ENCODE measurements around the gene IFT20. TPM values are rescaled to one million over a fixed set of nuclear protein-coding genes. Genes with fewer than 3 reads are reported as not detected.
A peak's percentile ranks its signal among the peaks of the same experiment; 100 is the strongest.

IFT20 gene
- total and polyA plus RNA-seq, 2 of the 13 experiments (the other 11 are each of a cell fraction or from before 2014, with no cell fraction given) = 28.0 to 37.8 TPM

DNA sequence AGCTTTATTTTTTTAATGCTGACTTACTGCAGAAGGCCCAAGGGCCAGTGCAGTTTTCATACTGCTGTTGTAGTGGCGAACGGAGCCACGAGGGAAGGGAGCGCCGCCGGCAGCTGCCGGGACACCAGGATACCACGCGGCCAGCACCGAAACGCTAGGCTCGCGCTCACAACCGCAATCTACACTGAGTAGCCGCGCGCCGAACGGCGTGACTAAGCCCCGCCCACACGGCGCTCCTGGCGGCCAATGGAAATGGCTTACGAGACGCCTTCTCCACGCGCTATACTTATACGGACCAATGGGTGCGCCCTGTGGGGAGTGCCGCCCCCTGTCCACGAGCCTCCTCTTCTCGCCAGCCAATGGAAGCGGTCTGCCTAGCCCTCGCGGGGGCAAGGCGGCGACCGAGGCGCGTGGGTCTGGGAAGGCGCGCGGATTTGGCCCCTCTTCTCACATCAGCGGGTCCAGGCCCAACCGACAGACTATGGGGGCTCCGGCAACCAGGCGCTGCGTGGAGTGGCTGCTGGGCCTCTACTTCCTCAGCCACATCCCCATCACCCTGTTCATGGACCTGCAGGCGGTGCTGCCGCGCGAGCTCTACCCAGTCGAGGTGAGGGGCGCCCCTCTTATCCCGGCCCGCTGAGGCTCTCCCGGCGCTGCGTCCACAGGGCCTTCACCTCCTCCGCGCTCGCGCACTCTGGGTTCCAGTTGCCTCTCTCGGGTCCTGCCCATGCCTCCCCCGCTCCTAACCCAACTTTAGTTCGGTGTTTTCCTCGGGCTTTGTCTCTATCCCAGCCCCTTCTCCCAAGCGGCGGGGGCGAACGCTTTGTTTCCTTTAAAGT, 16.3 kb downstream of the IFT20 start, which contains the start of gene TMEM97:
Gene TMEM97, plus strand, starts transcription at position 442 of the 839 bp plus-strand sequence. Its CDS starts 40 bp downstream, at position 482.
- Histone ChIP-seq H3K27ac (ENCODE audit: extremely low read length, insufficient read depth, low read length) (peak within 1 kb of the TSS; percentile 69), H3K4me2 (ENCODE audit: low read depth, low read length) (peak within 1 kb of the TSS; percentile 91), H3K4me3 (replicated peaks in 1 of 3; ENCODE audit: insufficient read depth in 1 of 3, low read depth in 2 of 3, low read length in 3 of 3) (peak within 1 kb of the TSS; percentile 65 to 80 (median 76)), H3K36me3 (replicated peaks in 1 of 2; ENCODE audit: control insufficient read depth in 1 of 2, insufficient read depth in 2 of 2, low read length in 2 of 2) (no peaks in the 10 kb centered on the region; a peak in 1 of 5 replicates), H3K4me1 (ENCODE audit: insufficient read depth, low read length) (peaks cover 62% of the 10 kb centered on the region), H2AFZ (ENCODE audit: low read length) (peak within 1 kb of the TSS; percentile 42), H3K79me2 (ENCODE audit: insufficient read depth, low read length) (peaks cover 56% of the 10 kb centered on the region), H3K27me3 (ENCODE audit: control insufficient read depth in 1 of 2, insufficient read depth in 2 of 2, low read length in 2 of 2) (no peaks in the 10 kb centered on the region; a peak in 1 of 5 replicates), H3K9ac (ENCODE audit: insufficient read depth, low read depth, low read length) (peak within 1 kb of the TSS; percentile 77), H4K20me1 (ENCODE audit: insufficient read depth, low read length) (peaks cover 5% of the 10 kb centered on the region; the same call in 1 of the 2 replicates), H3K9me3 (ENCODE audit: low read length) (no peaks in the 10 kb centered on the region)
- ATAC-seq (peak; percentile 97), DNase-seq (ENCODE audit: low spot score) (peak; percentile 95), FAIRE-seq (peak; percentile 77)
- no TSS peak for BruUV-seq (replicated peaks)
- intact Hi-C loops (cut with micrococcal nuclease; ENCODE audit: unreplicated experiment) = no loop called here
- ChIA-PET CTCF (ENCODE audit: low intra/inter-chr PET ratio, low total read pairs) (interaction anchor here (1.6 kb wide), 1 partner anchor 98 kb away, joined by 3 read pairs; no protein-coding TSS in a partner anchor), POLR2A (interaction anchor here (1.2 to 5.8 kb wide), 7 partner anchors 17 to 98 kb away, joined by 3 to 41 read pairs (median 4); partner anchors contain the start of genes IFT20, POLDIP2 and TNFAIP1)
- WGBS (ENCODE audit: low lambda C conversion rate) = 1% methylated on average over 43 of the region's 72 CpGs
- in situ Hi-C loops (cut with HindIII; ENCODE audit: extremely low pct_ligation_motif_present, low pct_unique_long_range_greater_than_20kb) = loop anchor here (25.0 kb wide), 1 partner anchor 282 kb away; the partner anchor contains the start of gene NLK
- TF ChIP-seq RCOR2 (CRISPR knock-in tag; IDR thresholded peaks at IDR 0.05) (no peak), ZNF441 (CRISPR knock-in tag; IDR thresholded peaks at IDR 0.05; ENCODE audit: borderline replicate concordance) (peak; percentile 77; the same call in 1 of the 2 replicates), RARA (CRISPR knock-in tag; IDR thresholded peaks at IDR 0.05) (no peak), NFYB (CRISPR knock-in tag; IDR thresholded peaks at IDR 0.05) (peak; percentile 99), ZNF557 (CRISPR knock-in tag; IDR thresholded peaks at IDR 0.05) (no peak; the same call in 1 of the 2 replicates), BRCA1 (CRISPR knock-in tag; IDR thresholded peaks at IDR 0.05) (no peak; the same call in 1 of the 2 replicates), HOXA5 (CRISPR knock-in tag; IDR thresholded peaks at IDR 0.05) (peak; percentile 72; the same call in 1 of the 2 replicates), LCORL (IDR thresholded peaks at IDR 0.05) (no peak), LCORL (CRISPR knock-in tag; IDR thresholded peaks at IDR 0.05) (peak; percentile 49), PAF1 (CRISPR knock-in tag; IDR thresholded peaks at IDR 0.05) (no peak), AKAP8 (CRISPR knock-in tag; IDR thresholded peaks at IDR 0.05) (no peak), ZNF260 (CRISPR knock-in tag; IDR thresholded peaks at IDR 0.05; ENCODE audit: borderline replicate concordance, low read depth) (no peak), ZNF501 (CRISPR knock-in tag; IDR thresholded peaks at IDR 0.05) (peak; percentile 52; the same call in 1 of the 2 replicates), KLF9 (CRISPR knock-in tag; IDR thresholded peaks at IDR 0.05; ENCODE audit: low read depth) (no peak)
- TF ChIP-seq, protein P1, sequence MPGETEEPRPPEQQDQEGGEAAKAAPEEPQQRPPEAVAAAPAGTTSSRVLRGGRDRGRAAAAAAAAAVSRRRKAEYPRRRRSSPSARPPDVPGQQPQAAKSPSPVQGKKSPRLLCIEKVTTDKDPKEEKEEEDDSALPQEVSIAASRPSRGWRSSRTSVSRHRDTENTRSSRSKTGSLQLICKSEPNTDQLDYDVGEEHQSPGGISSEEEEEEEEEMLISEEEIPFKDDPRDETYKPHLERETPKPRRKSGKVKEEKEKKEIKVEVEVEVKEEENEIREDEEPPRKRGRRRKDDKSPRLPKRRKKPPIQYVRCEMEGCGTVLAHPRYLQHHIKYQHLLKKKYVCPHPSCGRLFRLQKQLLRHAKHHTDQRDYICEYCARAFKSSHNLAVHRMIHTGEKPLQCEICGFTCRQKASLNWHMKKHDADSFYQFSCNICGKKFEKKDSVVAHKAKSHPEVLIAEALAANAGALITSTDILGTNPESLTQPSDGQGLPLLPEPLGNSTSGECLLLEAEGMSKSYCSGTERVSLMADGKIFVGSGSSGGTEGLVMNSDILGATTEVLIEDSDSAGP (CRISPR knock-in tag; IDR thresholded peaks at IDR 0.05; ENCODE audit: borderline replicate concordance) = peak; percentile 70; the same call in 1 of the 2 replicates
- TF ChIP-seq, protein P2, sequence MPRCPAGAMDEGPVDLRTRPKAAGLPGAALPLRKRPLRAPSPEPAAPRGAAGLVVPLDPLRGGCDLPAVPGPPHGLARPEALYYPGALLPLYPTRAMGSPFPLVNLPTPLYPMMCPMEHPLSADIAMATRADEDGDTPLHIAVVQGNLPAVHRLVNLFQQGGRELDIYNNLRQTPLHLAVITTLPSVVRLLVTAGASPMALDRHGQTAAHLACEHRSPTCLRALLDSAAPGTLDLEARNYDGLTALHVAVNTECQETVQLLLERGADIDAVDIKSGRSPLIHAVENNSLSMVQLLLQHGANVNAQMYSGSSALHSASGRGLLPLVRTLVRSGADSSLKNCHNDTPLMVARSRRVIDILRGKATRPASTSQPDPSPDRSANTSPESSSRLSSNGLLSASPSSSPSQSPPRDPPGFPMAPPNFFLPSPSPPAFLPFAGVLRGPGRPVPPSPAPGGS (CRISPR knock-in tag; IDR thresholded peaks at IDR 0.05) = peak; percentile 31; the same call in 1 of the 2 replicates
- TF ChIP-seq, protein P3, sequence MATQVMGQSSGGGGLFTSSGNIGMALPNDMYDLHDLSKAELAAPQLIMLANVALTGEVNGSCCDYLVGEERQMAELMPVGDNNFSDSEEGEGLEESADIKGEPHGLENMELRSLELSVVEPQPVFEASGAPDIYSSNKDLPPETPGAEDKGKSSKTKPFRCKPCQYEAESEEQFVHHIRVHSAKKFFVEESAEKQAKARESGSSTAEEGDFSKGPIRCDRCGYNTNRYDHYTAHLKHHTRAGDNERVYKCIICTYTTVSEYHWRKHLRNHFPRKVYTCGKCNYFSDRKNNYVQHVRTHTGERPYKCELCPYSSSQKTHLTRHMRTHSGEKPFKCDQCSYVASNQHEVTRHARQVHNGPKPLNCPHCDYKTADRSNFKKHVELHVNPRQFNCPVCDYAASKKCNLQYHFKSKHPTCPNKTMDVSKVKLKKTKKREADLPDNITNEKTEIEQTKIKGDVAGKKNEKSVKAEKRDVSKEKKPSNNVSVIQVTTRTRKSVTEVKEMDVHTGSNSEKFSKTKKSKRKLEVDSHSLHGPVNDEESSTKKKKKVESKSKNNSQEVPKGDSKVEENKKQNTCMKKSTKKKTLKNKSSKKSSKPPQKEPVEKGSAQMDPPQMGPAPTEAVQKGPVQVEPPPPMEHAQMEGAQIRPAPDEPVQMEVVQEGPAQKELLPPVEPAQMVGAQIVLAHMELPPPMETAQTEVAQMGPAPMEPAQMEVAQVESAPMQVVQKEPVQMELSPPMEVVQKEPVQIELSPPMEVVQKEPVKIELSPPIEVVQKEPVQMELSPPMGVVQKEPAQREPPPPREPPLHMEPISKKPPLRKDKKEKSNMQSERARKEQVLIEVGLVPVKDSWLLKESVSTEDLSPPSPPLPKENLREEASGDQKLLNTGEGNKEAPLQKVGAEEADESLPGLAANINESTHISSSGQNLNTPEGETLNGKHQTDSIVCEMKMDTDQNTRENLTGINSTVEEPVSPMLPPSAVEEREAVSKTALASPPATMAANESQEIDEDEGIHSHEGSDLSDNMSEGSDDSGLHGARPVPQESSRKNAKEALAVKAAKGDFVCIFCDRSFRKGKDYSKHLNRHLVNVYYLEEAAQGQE (IDR thresholded peaks at IDR 0.05; ENCODE audit: borderline replicate concordance in 1 of 2, low read depth in 1 of 2, low read length in 2 of 2) = peak in 1 of 2 experiments; percentile 33; a peak in 1 of 4 replicates

Data from HepG2 (cell line).